Gastrocnemius medialis (tissue), 4 donors: ENCODE measurements around the gene PARN.

Experiments used
- CTCF ChIP-seq, 5 experiments: fragments of 450-650 bp in 3 of 5; fragments of 200-600 bp in 2 of 5; sonication (generic) in 2 of 5; IDR thresholded peaks in 4 of 5; conservative IDR thresholded peaks in 1 of 5; 1 replicate in 4 of 5; 2 replicates in 1 of 5; pipeline ENCODE4 v1.5.1; 2016 to 2019; ENCODE audit warnings: antibody characterized with exemption in 5 of 5, mild to moderate bottlenecking in 3 of 5, moderate library complexity in 3 of 5
- POLR2A ChIP-seq, 2 donors: fragments of 450-650 bp; IDR thresholded peaks; one replicate each; pipeline ENCODE4 v1.6.1; 2017; ENCODE audit warnings: antibody characterized with exemption in 2 of 2, mild to moderate bottlenecking in 2 of 2, moderate library complexity in 2 of 2

- no peak for TF ChIP-seq CTCF (IDR thresholded peaks at IDR 0.05 in 4 of 5, conservative IDR thresholded peaks at IDR 0.05 in 1 of 5)
- no peak for TF ChIP-seq POLR2A (IDR thresholded peaks at IDR 0.05)
Observed at GRCh38 chr16:14525596-14525995, 104.5 kb downstream of the PARN start.
